ENCODE measurements around the gene PNRC1.

DNA sequence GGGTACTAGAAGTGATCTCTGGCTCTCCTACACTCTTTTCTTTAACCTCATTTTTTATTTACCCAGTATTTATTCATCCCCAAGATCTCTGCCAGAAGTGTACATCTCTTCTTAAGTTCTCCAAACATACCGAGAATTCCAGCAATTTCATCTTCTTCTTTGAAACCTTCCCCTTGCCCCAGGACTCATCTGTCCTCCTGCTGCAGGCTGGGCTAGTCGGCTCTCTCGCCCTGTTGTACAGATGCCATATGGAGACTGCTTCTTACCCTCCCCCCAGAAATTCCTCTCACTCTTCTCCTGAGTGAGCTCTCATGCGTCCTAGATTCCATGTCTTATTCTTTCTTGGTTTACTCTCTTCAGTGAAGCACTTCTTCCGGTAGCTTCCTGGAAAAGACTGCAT is 21.9 kb upstream of the PNRC1 start:
- TF ChIP-seq, protein P1, sequence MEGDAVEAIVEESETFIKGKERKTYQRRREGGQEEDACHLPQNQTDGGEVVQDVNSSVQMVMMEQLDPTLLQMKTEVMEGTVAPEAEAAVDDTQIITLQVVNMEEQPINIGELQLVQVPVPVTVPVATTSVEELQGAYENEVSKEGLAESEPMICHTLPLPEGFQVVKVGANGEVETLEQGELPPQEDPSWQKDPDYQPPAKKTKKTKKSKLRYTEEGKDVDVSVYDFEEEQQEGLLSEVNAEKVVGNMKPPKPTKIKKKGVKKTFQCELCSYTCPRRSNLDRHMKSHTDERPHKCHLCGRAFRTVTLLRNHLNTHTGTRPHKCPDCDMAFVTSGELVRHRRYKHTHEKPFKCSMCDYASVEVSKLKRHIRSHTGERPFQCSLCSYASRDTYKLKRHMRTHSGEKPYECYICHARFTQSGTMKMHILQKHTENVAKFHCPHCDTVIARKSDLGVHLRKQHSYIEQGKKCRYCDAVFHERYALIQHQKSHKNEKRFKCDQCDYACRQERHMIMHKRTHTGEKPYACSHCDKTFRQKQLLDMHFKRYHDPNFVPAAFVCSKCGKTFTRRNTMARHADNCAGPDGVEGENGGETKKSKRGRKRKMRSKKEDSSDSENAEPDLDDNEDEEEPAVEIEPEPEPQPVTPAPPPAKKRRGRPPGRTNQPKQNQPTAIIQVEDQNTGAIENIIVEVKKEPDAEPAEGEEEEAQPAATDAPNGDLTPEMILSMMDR (IDR thresholded peaks at IDR 0.05): no peak
- no peak for TF ChIP-seq EZH2 (IDR thresholded peaks at IDR 0.05; ENCODE audit: borderline replicate concordance, insufficient read depth, low read depth, low read length, poor library complexity, severe bottlenecking)
